ENCODE measurements around the gene COL5A3. TPM values are rescaled to one million over a fixed set of nuclear protein-coding genes. Genes with fewer than 3 reads are reported as not detected.

COL5A3 gene
- 0.11 TPM in 1 of 2 replicates, not detected in the other for polyA plus RNA-seq
- 0.12 TPM in 1 of 2 replicates, not detected in the other for polyA minus RNA-seq

DNA sequence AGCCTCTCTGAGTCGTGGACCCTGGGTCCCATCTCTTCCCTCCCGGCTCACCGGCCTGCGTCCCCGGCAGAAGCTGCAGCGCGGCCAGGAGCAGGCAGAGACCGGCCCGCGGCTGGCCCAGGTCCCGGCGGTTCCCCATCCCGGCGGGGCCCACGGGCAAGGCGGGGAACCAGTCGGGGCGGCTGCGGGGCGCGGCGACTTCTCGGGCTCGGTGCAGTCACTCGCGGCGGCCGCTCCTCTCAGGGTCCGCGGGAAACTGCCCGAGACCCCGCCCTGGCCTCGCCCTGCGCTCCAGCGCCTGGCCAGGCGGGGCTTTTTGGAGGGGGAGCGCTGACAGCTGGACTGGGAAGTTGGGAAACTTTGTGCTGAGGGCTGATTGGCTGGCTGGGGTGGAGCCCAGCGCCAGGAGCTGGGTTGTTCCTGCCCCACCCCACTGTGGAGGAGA is at the start of gene COL5A3:
Gene COL5A3, minus strand, starts transcription at position 258 of the 445 bp plus-strand sequence. Its CDS starts 119 bp downstream, at position 139.
- Histone ChIP-seq H4K20me1 (ENCODE audit: insufficient read depth) (no peaks in the 10 kb centered on the region), H3K9me3 (ENCODE audit: low read length) (no peaks in the 10 kb centered on the region), H3K4me2 (ENCODE audit: low read length) (no peak within 1 kb of the TSS), H3K27me3 (ENCODE audit: insufficient read depth, low read depth, low read length) (peaks cover 54% of the 10 kb centered on the region), H3F3A (ENCODE audit: insufficient read depth, low read length, poor library complexity, severe bottlenecking) (no peaks in the 10 kb centered on the region), H3K9me2 (ENCODE audit: insufficient read depth, low read length) (no peaks in the 10 kb centered on the region), H3K9ac (ENCODE audit: low read length) (no peak within 1 kb of the TSS), H3K27ac (ENCODE audit: low read length) (no peak within 1 kb of the TSS), H3K36me3 (ENCODE audit: insufficient read depth, low read length) (no peaks in the 10 kb centered on the region), H3K4me3 (ENCODE audit: low read length) (peak within 1 kb of the TSS; percentile 47), H2AFZ (ENCODE audit: low read depth, low read length) (no peak within 1 kb of the TSS), H3K79me2 (replicated peaks; ENCODE audit: insufficient read depth, low read length) (no peaks in the 10 kb centered on the region)
- TF ChIP-seq TAF1 (IDR thresholded peaks at IDR 0.05; ENCODE audit: low read depth) (no peak), MXI1 (conservative IDR thresholded peaks at IDR 0.05; ENCODE audit: poor library complexity, severe bottlenecking) (no peak), POLR2AphosphoS5 (IDR thresholded peaks at IDR 0.05) (no peak)

DNA sequence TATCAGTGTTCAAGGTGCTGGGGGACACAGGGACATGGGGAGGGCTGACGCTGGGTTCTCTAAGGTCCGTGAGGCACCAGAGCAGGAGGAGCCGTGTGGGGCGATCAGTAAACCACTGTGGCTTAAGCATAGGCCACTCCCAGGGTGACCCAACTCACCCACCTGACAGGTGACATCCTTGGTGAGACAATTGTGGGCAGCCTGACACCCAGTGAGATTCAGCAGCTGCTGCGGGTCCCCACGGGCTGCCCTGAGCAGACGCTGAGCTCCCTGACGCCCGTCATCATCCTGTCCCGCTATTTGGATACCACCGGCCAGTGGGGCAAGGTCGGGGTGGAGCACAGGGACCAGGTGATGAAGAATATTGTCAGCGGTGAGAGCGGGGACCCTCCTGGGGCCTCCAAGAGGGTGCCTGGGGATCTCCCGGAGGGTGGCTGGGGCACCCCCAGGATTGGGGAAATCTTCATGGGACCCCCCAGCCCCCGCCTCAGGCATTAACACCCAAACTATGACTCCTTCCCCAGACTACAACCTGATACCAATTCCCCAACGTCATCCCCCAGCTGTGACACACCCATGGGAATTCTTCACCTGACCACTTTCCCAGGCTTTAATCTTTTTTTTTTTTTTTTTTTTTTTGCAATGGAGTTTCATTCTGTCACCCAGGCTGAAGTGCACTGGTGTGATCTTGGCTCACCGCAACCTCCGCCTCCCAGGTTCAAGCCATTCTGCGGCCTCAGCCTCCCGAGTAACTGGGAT is 42.5 kb upstream of the COL5A3 start:
- TF ChIP-seq SMC3 (conservative IDR thresholded peaks at IDR 0.05; ENCODE audit: poor library complexity) (no peak), EP300 (conservative IDR thresholded peaks at IDR 0.05; ENCODE audit: poor library complexity, severe bottlenecking) (no peak), MXI1 (conservative IDR thresholded peaks at IDR 0.05; ENCODE audit: poor library complexity, severe bottlenecking) (no peak), EZH2 (IDR thresholded peaks at IDR 0.05; ENCODE audit: borderline replicate concordance, insufficient read depth, low read length, poor library complexity, severe bottlenecking) (no peak), TAF1 (IDR thresholded peaks at IDR 0.05; ENCODE audit: low read depth) (no peak), POLR2AphosphoS5 (IDR thresholded peaks at IDR 0.05) (no peak), RAD21 (conservative IDR thresholded peaks at IDR 0.05) (no peak)
- TF ChIP-seq, protein P1, sequence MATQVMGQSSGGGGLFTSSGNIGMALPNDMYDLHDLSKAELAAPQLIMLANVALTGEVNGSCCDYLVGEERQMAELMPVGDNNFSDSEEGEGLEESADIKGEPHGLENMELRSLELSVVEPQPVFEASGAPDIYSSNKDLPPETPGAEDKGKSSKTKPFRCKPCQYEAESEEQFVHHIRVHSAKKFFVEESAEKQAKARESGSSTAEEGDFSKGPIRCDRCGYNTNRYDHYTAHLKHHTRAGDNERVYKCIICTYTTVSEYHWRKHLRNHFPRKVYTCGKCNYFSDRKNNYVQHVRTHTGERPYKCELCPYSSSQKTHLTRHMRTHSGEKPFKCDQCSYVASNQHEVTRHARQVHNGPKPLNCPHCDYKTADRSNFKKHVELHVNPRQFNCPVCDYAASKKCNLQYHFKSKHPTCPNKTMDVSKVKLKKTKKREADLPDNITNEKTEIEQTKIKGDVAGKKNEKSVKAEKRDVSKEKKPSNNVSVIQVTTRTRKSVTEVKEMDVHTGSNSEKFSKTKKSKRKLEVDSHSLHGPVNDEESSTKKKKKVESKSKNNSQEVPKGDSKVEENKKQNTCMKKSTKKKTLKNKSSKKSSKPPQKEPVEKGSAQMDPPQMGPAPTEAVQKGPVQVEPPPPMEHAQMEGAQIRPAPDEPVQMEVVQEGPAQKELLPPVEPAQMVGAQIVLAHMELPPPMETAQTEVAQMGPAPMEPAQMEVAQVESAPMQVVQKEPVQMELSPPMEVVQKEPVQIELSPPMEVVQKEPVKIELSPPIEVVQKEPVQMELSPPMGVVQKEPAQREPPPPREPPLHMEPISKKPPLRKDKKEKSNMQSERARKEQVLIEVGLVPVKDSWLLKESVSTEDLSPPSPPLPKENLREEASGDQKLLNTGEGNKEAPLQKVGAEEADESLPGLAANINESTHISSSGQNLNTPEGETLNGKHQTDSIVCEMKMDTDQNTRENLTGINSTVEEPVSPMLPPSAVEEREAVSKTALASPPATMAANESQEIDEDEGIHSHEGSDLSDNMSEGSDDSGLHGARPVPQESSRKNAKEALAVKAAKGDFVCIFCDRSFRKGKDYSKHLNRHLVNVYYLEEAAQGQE (IDR thresholded peaks at IDR 0.05; ENCODE audit: borderline replicate concordance), result no peak
- TF ChIP-seq, protein P2, sequence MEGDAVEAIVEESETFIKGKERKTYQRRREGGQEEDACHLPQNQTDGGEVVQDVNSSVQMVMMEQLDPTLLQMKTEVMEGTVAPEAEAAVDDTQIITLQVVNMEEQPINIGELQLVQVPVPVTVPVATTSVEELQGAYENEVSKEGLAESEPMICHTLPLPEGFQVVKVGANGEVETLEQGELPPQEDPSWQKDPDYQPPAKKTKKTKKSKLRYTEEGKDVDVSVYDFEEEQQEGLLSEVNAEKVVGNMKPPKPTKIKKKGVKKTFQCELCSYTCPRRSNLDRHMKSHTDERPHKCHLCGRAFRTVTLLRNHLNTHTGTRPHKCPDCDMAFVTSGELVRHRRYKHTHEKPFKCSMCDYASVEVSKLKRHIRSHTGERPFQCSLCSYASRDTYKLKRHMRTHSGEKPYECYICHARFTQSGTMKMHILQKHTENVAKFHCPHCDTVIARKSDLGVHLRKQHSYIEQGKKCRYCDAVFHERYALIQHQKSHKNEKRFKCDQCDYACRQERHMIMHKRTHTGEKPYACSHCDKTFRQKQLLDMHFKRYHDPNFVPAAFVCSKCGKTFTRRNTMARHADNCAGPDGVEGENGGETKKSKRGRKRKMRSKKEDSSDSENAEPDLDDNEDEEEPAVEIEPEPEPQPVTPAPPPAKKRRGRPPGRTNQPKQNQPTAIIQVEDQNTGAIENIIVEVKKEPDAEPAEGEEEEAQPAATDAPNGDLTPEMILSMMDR (IDR thresholded peaks at IDR 0.05; ENCODE audit: poor library complexity, severe bottlenecking), result no peak
- Histone ChIP-seq H2AFZ (ENCODE audit: low read depth, low read length) (no peak overlapping the region), H3K9me2 (ENCODE audit: insufficient read depth, low read length) (no peaks in the 10 kb centered on the region), H3K4me2 (ENCODE audit: low read length) (no peak overlapping the region), H3K9me3 (ENCODE audit: low read length) (no peaks in the 10 kb centered on the region), H3K9ac (ENCODE audit: low read length) (no peak overlapping the region), H3F3A (ENCODE audit: insufficient read depth, low read length, poor library complexity, severe bottlenecking) (no peaks in the 10 kb centered on the region), H3K4me3 (ENCODE audit: low read length) (no peak overlapping the region), H3K79me2 (replicated peaks; ENCODE audit: insufficient read depth, low read length) (no peaks in the 10 kb centered on the region), H3K27ac (ENCODE audit: low read length) (no peak overlapping the region), H3K27me3 (ENCODE audit: insufficient read depth, low read depth, low read length) (no peaks in the 10 kb centered on the region), H4K20me1 (ENCODE audit: insufficient read depth) (no peaks in the 10 kb centered on the region), H3K36me3 (ENCODE audit: insufficient read depth, low read length) (no peaks in the 10 kb centered on the region)

All from neural cell (in vitro differentiated cells).